MCF 10A (cell line): ENCODE measurements around the gene SLC46A1. TPM values are rescaled to one million over a fixed set of nuclear protein-coding genes. Genes with fewer than 3 reads are reported as not detected.
A peak's percentile ranks its signal among the peaks of the same experiment; 100 is the strongest.

Experiments used
- BruUV-seq: library from RNA; stranded (reverse); fragments of 400-500 nt; replicated peaks from 2 replicates; lab custom pipeline; 2021; lab: Mats Ljungman, UMichigan
- CTCF ChIA-PET: fragments of 300-600 bp; sonication (Branson Sonifier 250); formaldehyde crosslinking; extraction: SDS; loops from one replicate; lab custom pipeline; 2021; ENCODE audit warnings: antibody characterized with exemption, inconsistent platforms; lab: Yijun Ruan, JAX
- POLR2A ChIA-PET: fragments of 300-600, 350-650 bp; sonication (Branson Sonifier 250); formaldehyde crosslinking; extraction: SDS; loops from one replicate; lab custom pipeline; 2020; ENCODE audit warnings: antibody characterized with exemption, inconsistent platforms; lab: Yijun Ruan, JAX
- DNase-seq: peaks from one replicate; pipeline ENCODE4 v3.0.0-alpha.2; 2018; ENCODE audit not compliant: unreplicated experiment
- H3K27ac Mint-ChIP-seq: one replicate; pipeline ENCODE4 v1.8.0; 2022; ENCODE audit warnings: mild to moderate bottlenecking, low read depth, mixed read lengths; ENCODE audit not compliant: unreplicated experiment
- H3K27me3 Mint-ChIP-seq: one replicate; pipeline ENCODE4 v1.8.0; 2022; ENCODE audit warnings: mixed read lengths; ENCODE audit not compliant: insufficient read depth, unreplicated experiment
- H3K36me3 Mint-ChIP-seq: one replicate; pipeline ENCODE4 v1.8.0; 2022; ENCODE audit warnings: mild to moderate bottlenecking, moderate library complexity, mixed read lengths; ENCODE audit not compliant: insufficient read depth, unreplicated experiment
- H3K4me1 Mint-ChIP-seq: one replicate; pipeline ENCODE4 v1.8.0; 2022; ENCODE audit warnings: mixed read lengths; ENCODE audit not compliant: insufficient read depth, unreplicated experiment
- H3K4me3 Mint-ChIP-seq: one replicate; pipeline ENCODE4 v1.8.0; 2022; ENCODE audit warnings: mild to moderate bottlenecking, moderate library complexity, mixed read lengths; ENCODE audit not compliant: unreplicated experiment
- H3K9me3 Mint-ChIP-seq: one replicate; pipeline ENCODE4 v1.8.0; 2022; ENCODE audit warnings: mixed read lengths; ENCODE audit not compliant: unreplicated experiment
- CTCF ChIP-seq: fragments of 200-600 bp; IDR thresholded peaks from one replicate; pipeline ENCODE4 v1.8.0; 2022; ENCODE audit warnings: antibody characterized with exemption, mild to moderate bottlenecking; ENCODE audit not compliant: unreplicated experiment
- intact Hi-C: fragments of 100-400 bp; cut with micrococcal nuclease; formaldehyde crosslinking; loops from 2 replicates; pipeline ENCODE4 v1.14.1; 2022
- total RNA-seq: library from RNA; stranded (reverse); gene quantifications from 2 replicates; pipeline ENCODE4 v1.2.3, GENCODE V29; 2022

SLC46A1 gene
- total RNA-seq, 1 experiment from 2014 or later, result 18.4 TPM

- Mint-ChIP-seq H3K9me3 (no peaks in the 10 kb centered on the region), H3K36me3 (no peaks in the 10 kb centered on the region), H3K4me1 (no peaks in the 10 kb centered on the region), H3K27ac (no peak overlapping the region), H3K27me3 (no peaks in the 10 kb centered on the region), H3K4me3 (no peak overlapping the region)
- no peak for DNase-seq
- intact Hi-C loops, result no loop called here
- no TSS peak for BruUV-seq
- ChIA-PET CTCF (no interaction called here), POLR2A (no interaction called here)
- no peak for TF ChIP-seq CTCF
Measured at GRCh38 chr17:28427371-28427770, 21.4 kb upstream of the SLC46A1 start.

GRCh38 chr17:28426081-28426519 is 20.1 kb upstream of the SLC46A1 start:
- Mint-ChIP-seq H3K27me3 (no peaks in the 10 kb centered on the region), H3K4me3 (no peak overlapping the region), H3K27ac (no peak overlapping the region), H3K9me3 (no peaks in the 10 kb centered on the region), H3K36me3 (no peaks in the 10 kb centered on the region), H3K4me1 (no peaks in the 10 kb centered on the region)
- DNase-seq, result peak; percentile 28
- intact Hi-C loops, result no loop called here
- CTCF ChIA-PET, result interaction anchor here (0.6 to 2.3 kb wide), 2 partner anchors 10 to 68 kb away, joined by 3 to 7 read pairs; no protein-coding TSS in a partner anchor
- peak; percentile 26 for TF ChIP-seq CTCF
- POLR2A ChIA-PET, result interaction anchor here (1.0 to 1.4 kb wide), 2 partner anchors 11 to 57 kb away, joined by 3 to 4 read pairs; no protein-coding TSS in a partner anchor
- no TSS peak for BruUV-seq

- Mint-ChIP-seq H3K4me3 (no peak overlapping the region), H3K27me3 (no peaks in the 10 kb centered on the region), H3K36me3 (no peaks in the 10 kb centered on the region), H3K9me3 (no peaks in the 10 kb centered on the region), H3K4me1 (no peaks in the 10 kb centered on the region), H3K27ac (no peak overlapping the region)
- intact Hi-C loops, result no loop called here
- TF ChIP-seq CTCF, result no peak
- BruUV-seq, result no TSS peak
- no peak for DNase-seq
- CTCF ChIA-PET, result interaction anchor here (0.7 to 2.3 kb wide), 2 partner anchors 9 to 235 kb away, joined by 4 to 7 read pairs; no protein-coding TSS in a partner anchor
- POLR2A ChIA-PET, result interaction anchor here (1.4 kb wide), 1 partner anchor 12 kb away, joined by 3 read pairs; no protein-coding TSS in a partner anchor
Measured at GRCh38 chr17:28425206-28425605, 19.2 kb upstream of the SLC46A1 start.

- no peak overlapping the region for H3K4me3 Mint-ChIP-seq
- H3K27ac Mint-ChIP-seq, result no peak overlapping the region
- H3K9me3 Mint-ChIP-seq, result no peaks in the 10 kb centered on the region
- ChIA-PET POLR2A (interaction anchor here (0.9 to 1.1 kb wide), 4 partner anchors 13 to 42 kb away, joined by 3 to 4 read pairs (median 4); no protein-coding TSS in a partner anchor), CTCF (interaction anchor here (0.7 to 1.1 kb wide), 2 partner anchors 14 to 45 kb away, joined by 3 read pairs; no protein-coding TSS in a partner anchor)
- no TSS peak for BruUV-seq
- peaks cover 5% of the 10 kb centered on the region for H3K4me1 Mint-ChIP-seq
- intact Hi-C loops, result no loop called here
- no peaks in the 10 kb centered on the region for H3K36me3 Mint-ChIP-seq
- DNase-seq, result no peak
- no peaks in the 10 kb centered on the region for H3K27me3 Mint-ChIP-seq
- TF ChIP-seq CTCF, result no peak
Measured at GRCh38 chr17:28421787-28422305, 15.8 kb upstream of the SLC46A1 start.
